SKM-1 (cell line): ENCODE measurements around the gene WDR43.

ENCODE experiments used
- DNase-seq: peaks from one replicate; lab custom pipeline; 2025; ENCODE audit not compliant: unreplicated experiment; lab: John Stamatoyannopoulos, UW

WDR43 gene

DNA sequence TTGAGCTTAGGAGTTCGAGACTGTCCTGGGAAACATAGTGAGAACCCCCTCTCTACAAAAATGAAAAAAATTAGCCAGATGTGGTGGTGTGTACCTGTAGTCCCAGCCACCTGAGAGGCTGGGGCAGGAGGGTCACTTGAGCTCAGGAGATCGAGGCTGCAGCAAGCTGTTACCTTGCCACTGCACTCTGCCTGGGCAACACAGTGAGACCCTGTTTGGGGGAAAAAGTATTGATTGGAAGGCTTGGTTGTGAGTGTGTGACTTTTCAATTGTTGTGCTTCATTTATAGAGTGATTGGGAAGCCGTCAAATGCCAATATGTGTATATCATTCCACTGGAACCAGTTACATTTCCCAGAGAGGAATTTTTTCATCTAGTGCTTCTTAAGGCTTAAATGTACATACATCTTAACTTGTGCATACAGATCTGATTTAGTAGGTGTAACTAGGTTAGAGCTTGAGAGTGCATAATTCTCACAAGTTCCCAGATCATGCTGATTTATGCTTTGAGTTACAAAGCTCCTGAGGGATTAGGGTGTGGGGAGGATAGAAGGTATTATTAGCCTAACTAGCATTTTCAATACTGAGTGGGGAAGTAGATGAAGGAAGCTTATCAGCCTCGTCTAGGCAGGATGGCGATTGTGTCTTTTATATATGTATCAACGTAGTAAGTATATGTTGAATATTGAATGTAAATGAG, 15.3 kb downstream of the WDR43 start:
- DNase-seq, result no peak

DNA sequence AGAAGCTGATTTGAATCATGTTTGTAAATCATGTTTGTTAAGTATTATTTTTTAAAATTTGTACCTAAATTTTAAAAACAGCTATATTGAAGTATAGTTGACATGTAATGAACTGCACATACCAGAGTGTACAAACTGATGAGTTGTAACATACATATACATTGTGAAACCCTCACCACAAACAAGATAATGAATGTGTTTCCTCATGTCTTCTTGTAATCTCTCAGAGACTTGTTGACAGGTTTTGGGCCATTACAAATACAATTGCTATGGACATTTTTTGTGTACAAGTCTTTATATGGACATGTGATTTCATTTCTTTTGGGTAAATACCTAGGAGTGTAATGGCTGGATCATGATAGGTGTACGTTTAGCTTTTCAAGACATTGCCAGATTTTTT, 21.5 kb downstream of the WDR43 start:
- DNase-seq, result no peak

DNA sequence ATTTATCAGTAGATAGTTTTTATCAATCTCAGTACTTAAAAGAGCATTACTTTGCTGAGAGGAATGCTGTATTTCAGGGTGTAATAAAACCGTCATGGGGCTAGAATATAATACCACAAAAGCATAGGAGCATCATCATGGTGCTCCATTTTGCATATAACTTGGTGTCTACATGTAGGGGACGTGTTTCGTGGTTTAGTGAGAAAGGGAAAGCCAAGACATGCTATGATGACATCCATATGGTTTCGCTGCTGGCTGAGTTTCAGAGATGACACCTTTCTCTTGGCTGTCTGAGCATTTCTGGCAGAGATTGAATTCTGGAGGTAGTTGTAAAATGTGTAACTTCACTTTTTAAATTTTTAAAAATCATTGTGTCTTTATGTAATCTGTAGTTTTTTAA, 32.4 kb downstream of the WDR43 start:
- DNase-seq, result no peak

DNA sequence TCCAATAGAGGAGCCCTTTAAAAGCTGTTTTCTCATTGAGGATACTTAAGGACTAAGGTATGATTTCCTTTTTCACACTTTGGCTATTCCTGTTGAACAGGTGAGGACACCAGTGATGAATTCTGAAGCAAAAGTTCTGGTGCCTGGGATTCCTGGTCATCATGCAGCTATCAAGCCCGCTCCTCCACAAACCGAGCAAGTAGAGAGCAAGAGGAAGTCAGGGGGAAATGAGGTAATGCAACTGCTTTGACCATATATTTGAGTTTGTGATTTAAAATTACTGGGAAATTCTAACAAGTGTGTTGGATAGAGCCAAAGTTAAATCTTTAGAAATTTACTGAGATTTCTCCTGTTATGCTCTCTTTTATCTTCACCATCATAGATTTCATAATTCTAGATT, 33.0 kb downstream of the WDR43 start:
- no peak for DNase-seq

DNA sequence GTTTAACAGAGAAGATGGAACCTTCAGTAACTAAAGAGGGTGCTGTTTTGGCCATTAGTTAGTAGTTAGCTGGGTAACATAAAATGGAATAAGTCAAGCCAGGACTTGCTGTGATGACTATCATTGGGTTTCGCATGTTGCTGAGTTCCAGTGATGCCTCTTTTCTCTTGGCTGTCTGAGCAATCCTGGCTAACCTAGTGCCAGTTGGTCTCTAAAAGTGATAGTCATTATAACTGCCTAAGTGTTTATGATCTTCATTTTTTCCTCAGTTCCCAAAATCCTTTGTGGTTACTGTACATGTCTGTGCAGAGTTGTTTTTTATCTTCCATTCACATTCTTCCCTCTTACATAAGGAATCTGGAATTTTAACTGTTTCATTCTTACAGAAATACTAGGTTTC, 33.4 kb downstream of the WDR43 start:
- no peak for DNase-seq

DNA sequence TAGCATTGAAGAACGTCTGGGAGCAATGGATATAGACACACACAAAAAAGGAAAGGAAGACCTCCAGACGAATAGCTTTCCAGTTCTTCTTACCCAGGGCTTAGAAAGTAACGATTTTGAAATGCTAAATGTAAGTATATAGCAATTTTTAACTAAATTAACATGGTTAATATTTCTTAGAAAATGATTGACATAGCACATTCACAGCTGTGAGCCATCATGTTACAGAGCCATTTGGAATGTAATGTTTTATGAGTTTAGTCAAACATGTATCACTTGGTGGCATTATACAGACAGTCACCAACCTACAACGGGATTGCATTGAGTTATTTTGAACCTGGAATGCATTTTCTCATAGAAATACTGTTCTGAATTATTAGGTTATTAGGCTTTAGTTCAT, 35.1 kb downstream of the WDR43 start:
- no peak for DNase-seq

DNA sequence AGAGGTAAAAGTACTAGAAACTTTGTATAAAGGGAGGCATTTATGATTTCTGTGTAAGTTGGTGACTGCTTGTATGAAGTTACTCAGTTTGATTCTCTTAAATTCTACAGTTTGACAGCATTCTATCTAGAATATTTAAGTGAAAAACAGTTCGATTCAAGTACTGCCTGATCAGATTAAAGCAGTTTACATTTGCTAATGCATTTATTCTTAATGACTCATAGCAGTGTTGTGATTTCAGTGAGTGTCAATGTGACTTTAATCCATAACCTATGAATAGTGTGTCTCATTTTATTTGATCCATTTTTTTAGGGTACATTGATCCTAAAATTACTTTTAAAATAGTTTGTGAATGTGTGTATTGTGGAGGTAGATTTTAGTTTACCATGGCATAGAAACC, 35.7 kb downstream of the WDR43 start:
- DNase-seq, result no peak

DNA sequence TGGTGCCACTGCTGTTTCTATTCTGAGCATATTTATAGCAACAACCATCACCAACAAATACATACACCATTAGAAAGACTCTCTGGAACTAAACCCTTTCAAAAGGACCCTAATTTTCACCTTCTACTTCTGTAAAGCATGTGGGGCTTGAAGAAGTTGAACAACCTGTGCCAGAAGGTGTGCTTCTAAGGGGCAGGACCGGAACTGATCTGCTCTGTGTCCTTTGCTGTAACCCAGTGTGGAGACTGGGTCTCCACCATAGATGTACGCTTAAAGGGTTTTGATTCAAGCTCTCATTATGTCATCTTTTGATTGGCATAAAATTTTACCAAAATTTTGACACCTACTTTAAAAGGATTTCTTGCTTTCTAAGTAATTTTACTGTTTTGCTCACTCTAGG, 40.3 kb downstream of the WDR43 start:
- no peak for DNase-seq

DNA sequence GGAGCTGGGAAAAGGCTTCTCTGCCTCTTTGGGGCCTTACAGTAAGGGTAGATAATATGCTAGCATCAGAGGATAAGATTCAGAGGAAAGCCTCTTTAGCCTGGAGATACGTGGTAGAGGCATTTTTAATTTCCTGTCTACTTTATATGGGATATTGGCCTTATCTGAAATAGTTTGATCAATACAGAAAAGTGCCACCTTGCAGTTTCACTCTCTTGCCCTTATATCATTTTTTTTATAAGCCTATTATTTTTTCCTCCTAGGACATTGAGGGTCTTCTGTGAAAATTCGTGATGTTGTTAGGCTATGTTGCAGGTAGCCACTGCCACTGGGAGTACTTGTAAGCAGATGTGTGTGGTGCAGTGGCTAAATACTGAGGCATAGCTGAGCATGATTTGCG, 46.5 kb downstream of the WDR43 start:
- no peak for DNase-seq

DNA sequence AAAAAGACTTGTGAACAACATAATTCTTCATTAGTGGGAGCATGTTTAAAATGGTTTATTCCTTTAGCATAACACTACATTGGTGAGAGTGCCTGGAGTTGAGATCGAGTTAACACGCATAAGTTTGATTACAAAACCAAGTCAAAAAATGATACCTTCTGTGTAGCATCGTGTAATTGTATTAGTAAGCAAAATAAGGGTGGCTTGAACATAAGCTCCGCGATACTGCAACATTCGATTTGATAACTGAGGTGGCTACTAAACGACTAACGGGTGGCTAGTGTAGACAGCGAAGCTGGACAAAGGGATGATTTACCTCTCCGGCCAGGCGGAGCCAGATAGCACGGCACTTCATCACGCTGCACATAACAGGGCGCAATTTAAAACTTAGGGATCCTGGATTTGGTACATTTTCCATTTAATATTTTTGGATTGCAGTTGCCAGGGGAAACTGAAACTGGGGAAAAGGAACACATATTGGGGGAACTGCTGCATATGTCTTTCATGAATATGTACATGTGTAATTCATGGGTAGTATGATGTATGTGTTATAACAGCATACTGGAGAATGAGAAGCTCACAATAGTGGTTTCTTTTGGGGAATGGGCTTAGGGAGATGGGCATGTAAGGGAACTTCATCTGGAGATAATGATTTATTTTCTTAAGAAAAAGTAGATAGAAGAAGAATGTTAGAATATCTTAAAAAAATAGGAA, 50.2 kb downstream of the WDR43 start:
- no peak for DNase-seq

DNA sequence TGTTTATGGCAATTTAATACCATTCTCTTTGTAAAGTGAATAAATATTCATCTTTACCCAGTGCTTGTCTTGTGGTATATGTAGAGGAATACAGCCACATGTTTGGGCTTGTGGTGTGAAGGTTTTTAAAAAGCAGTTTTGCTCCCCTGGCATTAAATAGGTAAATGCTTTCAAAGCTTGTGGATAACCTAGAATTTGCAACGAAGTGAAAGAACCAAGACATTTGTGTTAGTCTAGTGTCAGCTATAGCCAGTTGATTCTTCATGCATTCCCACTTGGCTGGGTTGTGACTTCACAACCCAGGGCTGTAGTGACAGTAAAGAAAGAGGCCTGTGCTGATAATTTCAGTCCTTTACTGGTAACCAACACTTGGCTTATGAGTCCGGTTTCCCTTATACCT, 53.7 kb downstream of the WDR43 start:
- no peak for DNase-seq

DNA sequence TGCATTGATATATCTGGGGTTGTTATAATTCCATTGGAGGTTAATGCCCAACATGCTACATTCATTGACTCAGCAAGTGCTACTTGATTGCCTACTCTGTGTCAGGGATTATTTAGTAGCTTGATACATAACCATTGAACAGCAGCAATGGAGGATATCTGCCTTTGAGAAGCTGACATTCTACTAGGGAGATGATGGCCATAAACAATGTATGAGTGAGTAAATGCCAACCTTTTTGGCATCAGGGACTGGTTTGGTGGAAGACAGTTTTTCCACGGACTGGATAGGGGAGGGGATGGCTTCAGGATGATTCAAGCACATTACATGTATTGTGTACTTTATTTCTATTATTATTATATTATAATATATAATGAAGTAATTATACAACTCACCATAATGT, 54.7 kb downstream of the WDR43 start:
- no peak for DNase-seq

DNA sequence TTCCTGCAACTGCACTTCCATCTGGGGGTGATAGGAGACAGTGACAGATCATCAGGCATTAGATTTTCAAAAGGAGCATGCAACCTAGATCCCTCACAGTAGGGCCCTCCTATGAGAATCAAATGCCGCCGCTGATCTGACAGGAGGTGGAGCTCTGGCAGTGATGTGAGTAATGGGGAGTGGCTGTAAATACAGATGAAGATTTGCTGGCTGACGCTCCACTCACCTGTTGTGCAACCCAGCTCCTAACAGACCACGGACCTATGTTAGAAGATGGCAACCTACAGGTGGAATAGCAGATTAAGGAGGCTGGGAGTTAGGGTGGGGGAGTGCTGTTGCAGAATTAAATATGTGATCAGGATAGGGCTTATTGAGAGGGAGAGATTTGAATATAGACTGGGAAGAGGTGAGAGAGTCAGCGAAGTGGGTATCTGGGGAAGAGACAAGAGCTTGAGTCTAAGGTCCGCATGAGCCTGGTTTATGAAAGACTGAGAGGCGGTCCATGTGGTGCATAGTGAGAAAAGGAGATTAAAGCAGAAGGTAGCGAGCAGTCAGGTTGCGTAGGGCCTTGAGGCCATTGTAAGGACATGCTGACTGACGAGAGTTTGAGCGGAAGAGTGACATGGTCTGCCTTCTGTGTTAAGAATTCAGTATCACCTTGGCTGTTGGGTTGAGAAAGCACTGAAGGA, 55.3 kb downstream of the WDR43 start:
- no peak for DNase-seq

DNA sequence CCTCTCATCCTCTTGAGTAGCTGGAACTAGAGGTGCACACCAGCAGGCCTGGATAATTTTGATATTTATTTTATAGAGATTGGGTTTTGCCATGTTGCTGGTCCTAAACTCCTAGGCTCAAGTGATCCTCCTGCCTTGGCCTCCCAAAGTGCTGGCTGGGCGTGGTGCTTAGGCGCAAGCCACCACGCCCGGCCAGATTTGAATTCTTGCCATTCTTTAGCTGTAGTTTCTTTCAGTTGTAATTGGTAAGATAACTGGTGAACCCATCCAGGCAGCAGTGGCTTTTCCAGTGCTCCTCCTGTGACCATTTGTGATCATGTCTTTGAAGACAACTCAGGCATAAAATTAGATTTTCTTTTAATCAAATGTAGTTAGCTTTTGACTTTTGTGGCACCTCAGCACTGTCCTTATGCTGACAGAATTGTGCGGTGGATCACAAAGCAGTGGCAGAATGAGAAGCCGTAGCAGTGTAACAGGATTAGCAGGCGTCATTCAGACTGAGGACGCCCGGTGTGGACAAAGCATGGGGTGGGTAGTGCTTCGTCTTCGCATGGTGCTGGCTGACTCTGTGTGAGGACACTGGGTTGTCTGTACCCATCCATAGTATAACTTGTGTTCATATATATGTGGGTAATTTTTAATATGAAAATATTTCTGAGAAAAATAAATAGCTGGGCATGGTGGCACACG, 56.6 kb downstream of the WDR43 start:
- DNase-seq, result no peak

DNA sequence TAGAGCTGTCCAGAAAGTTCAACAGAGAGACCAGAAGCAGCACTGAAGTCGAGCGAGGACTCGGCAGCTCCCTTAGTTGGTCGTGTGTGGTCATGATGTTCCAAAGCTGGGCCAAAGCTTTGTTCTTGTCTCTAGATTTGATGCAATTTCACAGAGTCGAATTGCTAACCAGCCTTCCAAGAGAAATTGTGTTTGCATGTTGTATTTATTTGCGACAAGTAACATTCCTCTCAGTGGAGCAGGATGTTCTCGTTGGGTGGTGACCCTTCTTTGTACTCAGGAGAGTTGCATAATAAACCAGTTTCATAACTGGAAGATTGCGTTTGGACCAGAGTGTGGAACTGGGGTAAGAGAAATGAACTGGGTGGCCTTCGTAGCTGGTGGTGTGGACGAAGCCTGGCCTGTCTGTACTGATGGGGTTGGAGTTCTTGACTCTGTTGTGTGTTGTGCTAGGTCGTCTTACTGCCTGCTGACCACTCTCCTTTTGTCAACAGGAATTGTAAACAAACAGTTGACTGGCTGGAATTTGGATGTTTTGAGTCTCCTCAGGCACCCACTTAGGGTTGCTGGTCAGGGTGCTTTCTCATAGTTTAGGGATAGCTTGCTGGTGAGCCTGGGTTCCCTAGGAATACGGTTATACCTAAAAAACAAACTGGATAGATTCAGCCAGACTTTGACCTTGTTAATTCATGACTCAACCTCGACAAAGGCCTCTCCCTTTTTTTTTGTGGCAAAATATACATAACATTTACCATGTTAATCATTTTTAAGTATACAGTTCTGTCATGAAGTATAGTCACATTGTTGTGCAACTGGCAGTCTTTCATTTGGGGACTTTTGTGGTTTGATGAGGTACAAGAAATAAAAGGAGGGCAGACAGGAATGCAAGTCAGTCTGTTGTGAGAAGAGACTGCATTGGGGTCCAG, 57.7 kb downstream of the WDR43 start:
- DNase-seq, result peak; percentile 70

DNA sequence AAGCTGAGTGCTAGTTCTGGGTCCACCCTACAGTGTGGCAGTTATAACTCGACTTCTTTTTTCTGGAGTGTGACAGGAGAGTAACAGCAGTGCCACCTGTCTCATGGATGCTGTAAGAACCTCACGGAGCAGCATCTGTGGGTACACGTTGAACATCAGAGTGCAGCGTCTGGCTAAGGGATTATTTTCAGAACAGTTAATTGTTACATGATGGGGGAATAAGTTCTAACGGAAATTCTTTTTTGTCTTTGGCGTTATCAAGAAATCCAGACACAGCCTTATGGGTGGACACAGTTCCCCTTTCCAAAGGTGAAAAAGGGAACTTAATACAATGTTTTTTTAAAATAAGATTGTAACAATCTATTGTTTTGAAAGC, 58.4 kb downstream of the WDR43 start:
- peak; percentile 72 for DNase-seq

DNA sequence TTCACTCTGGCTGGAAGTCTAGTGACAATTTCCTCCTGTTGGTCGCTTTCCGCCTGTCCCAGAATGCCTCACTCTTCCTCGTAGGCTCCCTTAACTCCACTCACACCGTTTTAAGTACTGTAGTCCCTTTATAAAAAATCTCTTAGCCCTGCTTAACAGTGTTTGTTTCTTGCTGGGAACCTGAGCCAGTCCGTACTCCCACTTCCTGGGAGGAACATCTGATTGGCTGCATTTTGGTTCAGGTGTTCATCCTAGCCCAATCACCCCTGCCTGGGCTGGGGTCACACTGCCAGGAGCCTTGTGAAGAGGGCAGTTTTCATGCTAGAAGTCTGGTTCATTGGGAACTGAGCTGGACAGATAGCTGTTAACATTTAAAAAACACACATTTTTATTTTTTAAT, 61.0 kb downstream of the WDR43 start:
- DNase-seq, result no peak

DNA sequence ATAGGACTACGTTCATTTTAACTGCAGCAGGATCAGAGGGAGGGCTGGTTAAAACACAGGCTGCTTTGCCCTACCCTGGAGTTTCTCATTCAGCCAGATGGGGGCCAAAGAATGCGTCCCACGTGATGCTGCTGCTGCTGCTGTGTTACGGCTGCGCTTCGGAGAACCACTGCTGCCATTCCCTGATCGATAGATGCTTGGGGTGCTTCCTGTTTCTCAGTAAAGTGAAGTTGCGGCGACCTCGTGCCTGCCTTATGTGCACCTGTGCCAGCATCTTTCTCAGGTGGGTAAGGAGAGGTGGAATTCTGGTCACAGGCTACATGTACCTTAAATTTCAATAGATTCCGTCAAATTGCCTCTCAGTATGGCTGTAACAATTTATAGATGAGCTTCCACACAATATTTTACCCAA, 62.0 kb downstream of the WDR43 start:
- no peak for DNase-seq

DNA sequence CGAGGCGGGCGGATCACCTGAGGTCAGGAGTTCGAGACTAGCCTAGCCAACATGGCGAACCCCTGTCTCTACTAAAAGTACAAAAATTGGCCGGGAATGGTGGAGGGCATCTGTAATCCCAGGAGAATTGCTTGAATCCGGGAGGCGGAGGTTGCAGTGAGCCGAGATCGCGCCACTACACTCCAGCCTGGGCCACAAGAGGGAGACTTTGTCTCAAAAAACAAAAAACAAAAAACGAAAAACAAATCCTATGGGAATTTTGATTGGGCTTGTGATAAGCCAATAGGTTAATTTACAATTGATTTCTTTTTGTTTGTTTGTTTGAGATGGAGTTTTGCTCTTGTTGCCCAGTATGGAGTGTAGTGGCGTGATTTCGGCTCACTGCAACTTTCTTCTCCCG, 62.4 kb downstream of the WDR43 start:
- no peak for DNase-seq

DNA sequence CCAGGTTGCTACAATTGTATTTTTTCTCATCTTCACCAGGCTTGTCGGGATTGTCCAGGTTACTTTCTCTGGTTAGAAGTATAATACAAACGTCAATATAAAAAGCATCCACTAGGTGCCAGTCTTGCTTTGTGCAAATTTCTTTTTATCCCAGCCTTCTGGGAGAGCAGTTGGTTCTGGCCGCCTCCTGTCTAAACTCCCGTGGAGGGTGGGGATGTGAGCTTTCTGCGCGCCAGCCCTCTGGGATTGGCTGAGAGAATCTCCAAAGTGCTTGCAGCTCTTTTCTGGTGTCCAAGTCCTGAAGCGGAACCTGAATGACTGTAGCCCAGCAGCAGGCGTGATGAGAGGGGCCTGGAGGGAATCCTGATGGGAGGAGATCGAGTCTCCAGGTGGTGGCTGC, 64.2 kb downstream of the WDR43 start:
- peak; percentile 50 for DNase-seq

DNA sequence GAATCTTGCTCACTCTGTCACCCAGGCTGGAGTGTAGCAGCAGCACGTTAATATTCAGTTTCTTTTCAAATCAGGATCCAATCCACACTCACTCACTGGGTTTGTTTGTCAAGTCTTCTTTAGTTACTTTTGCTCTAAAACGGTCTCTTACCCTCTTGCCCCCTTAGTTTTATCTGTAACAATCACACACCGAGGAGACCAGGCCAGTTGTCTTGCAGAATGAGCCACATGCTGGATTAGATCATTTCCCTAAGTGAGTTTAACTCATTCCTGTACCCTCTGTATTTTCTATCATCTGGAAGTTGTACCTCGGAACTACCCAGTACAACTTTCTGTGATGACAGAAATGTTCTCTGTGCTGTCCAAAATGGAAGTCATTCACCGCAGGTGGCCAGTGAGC, 65.9 kb downstream of the WDR43 start:
- no peak for DNase-seq
